ENCODE measurements around the gene ADRB1. TPM values are rescaled to one million over a fixed set of nuclear protein-coding genes. Genes with fewer than 3 reads are reported as not detected.

Gene ADRB1
- 0.37 to 1.1 TPM (median 0.85 TPM) in 5 replicates for total RNA-seq (2022; extraction: Qiagen RNA extraction; ENCODE audit: low read depth)

DNA sequence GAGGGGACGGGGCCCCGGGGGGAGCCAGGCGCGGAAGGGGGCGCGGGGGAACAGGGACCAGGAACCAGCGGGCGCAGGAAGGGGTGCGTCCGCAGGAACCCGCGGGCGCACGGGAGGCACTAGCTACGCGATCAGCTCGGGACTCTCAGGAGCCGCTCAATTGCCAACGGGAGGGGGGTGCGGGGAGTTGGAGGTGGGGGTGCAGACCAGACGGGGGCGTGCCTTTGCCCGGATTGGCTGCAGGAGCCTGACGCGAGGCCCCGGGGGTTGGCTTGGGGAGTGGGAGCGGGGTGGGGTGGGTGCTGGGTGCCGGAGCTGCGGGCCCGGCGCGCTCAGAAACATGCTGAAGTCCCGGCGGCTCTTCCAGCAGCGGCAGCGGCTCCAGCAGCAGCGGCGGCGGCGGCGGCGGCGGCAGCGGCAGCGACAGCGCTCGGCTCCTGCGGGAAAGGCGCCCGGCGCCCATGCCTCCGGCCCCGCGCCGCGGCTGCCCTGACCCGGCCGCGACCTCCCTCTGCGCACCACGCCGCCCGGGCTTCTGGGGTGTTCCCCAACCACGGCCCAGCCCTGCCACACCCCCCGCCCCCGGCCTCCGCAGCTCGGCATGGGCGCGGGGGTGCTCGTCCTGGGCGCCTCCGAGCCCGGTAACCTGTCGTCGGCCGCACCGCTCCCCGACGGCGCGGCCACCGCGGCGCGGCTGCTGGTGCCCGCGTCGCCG is at the start of gene ADRB1:
Gene ADRB1 (plus strand): TSS at position 335 of the 715 bp plus-strand sequence. CDS start 267 bp downstream, at position 602.

Other genes with a start within 250 kb of the ADRB1 start
- gene DCLRE1A, start 189.8 kb upstream of the ADRB1 start, total RNA-seq (2022; extraction: Qiagen RNA extraction; ENCODE audit: low read depth) = 6.5 to 11.1 TPM (median 9.4 TPM) in 5 replicates
- 5.0 to 7.4 TPM (median 6.3 TPM) in 5 replicates for gene NHLRC2, start 189.2 kb upstream of the ADRB1 start, total RNA-seq (2022; extraction: Qiagen RNA extraction; ENCODE audit: low read depth)
- 3.3 to 6.6 TPM (median 6.0 TPM) in 5 replicates for gene CCDC186, start 130.3 kb downstream of the ADRB1 start, total RNA-seq (2022; extraction: Qiagen RNA extraction; ENCODE audit: low read depth)
- gene TDRD1, start 135.5 kb downstream of the ADRB1 start, total RNA-seq (2022; extraction: Qiagen RNA extraction; ENCODE audit: low read depth) = not detected in 5 replicates
- not detected in 5 replicates for gene VWA2, start 195.4 kb downstream of the ADRB1 start, total RNA-seq (2022; extraction: Qiagen RNA extraction; ENCODE audit: low read depth)